Activated naive CD4-positive, alpha-beta T cell treated with anti-CD3 and anti-CD28 coated beads, Interleukin-2, amount 10 ng/mL, durations not matched to agents 7 days and 5 days (primary cell): Measurements from ENCODE around the gene CPLX1.
A peak's percentile ranks its signal among the peaks of the same experiment; 100 is the strongest.

Experiments
- CTCF ChIA-PET: fragments of 350-600 bp; sonication (Branson Sonifier 250); formaldehyde crosslinking; loops from one replicate; lab custom pipeline; 2021; ENCODE audit warnings: antibody characterized with exemption; lab: Charles Lee
- DNase-seq: peaks from one replicate; pipeline ENCODE4 v3.0.0-alpha.2; 2020
- H3K27ac Mint-ChIP-seq: one replicate; pipeline ENCODE4 v1.8.0; 2021; ENCODE audit warnings: mild to moderate bottlenecking, moderate library complexity, mixed read lengths
- H3K27me3 Mint-ChIP-seq: one replicate; pipeline ENCODE4 v1.8.0; 2021; ENCODE audit warnings: mild to moderate bottlenecking, mixed read lengths
- H3K36me3 Mint-ChIP-seq: one replicate; pipeline ENCODE4 v1.8.0; 2021; ENCODE audit warnings: mixed read lengths
- H3K4me1 Mint-ChIP-seq: one replicate; pipeline ENCODE4 v1.8.0; 2021; ENCODE audit warnings: mixed read lengths
- H3K4me3 Mint-ChIP-seq: one replicate; pipeline ENCODE4 v1.8.0; 2021; ENCODE audit warnings: mild to moderate bottlenecking, moderate library complexity, mixed read lengths
- H3K9me3 Mint-ChIP-seq: one replicate; pipeline ENCODE4 v1.8.0; 2021; ENCODE audit warnings: mixed read lengths

The CPLX1 gene

GRCh38 chr4:791252-791897 lies 34.6 kb downstream of the CPLX1 start:
- Mint-ChIP-seq H3K36me3 (peaks cover 3% of the 10 kb centered on the region), H3K4me1 (peaks cover 34% of the 10 kb centered on the region), H3K4me3 (no peak overlapping the region), H3K27ac (no peak overlapping the region), H3K27me3 (peaks cover 91% of the 10 kb centered on the region), H3K9me3 (no peaks in the 10 kb centered on the region)
- no peak for DNase-seq
- CTCF ChIA-PET = no interaction called here

DNA sequence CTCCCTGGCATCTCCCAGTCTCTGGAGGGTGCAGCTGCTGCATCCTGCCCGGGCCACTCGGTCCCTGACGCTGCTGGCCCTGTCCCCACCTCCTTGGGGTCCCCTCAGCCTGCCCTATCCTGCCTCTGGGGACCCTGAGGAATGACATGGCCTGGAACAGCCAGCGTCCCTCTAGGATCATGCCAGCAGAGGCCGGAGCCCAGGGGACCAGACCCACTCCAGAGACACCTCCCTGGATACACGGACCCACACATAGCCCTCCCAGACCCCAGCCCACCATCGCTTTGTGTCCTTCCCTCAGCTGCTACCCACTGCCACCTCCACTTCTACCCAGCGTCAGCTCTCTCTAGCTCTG lies 35.5 kb downstream of the CPLX1 start:
- CTCF ChIA-PET = interaction anchor here (1.0 kb wide), 1 partner anchor 14 kb away, joined by 3 read pairs; no protein-coding TSS in a partner anchor
- Mint-ChIP-seq H3K4me3 (no peak overlapping the region), H3K9me3 (no peaks in the 10 kb centered on the region), H3K27ac (no peak overlapping the region), H3K4me1 (peaks cover 36% of the 10 kb centered on the region), H3K27me3 (peaks cover 91% of the 10 kb centered on the region), H3K36me3 (peaks cover 3% of the 10 kb centered on the region)
- no peak for DNase-seq

GRCh38 chr4:789571-790465 lies 36.1 kb downstream of the CPLX1 start:
- Mint-ChIP-seq H3K4me1 (peaks cover 39% of the 10 kb centered on the region), H3K9me3 (no peaks in the 10 kb centered on the region), H3K36me3 (peaks cover 3% of the 10 kb centered on the region), H3K27ac (no peak overlapping the region), H3K4me3 (no peak overlapping the region), H3K27me3 (peaks cover 91% of the 10 kb centered on the region)
- no peak for DNase-seq
- CTCF ChIA-PET = interaction anchor here (1.0 kb wide), 1 partner anchor 13 kb away, joined by 3 read pairs; no protein-coding TSS in a partner anchor

GRCh38 chr4:788636-789297 lies 37.2 kb downstream of the CPLX1 start:
- no peak for DNase-seq
- Mint-ChIP-seq H3K27me3 (peaks cover 91% of the 10 kb centered on the region), H3K27ac (no peak overlapping the region), H3K9me3 (no peaks in the 10 kb centered on the region), H3K4me1 (peaks cover 32% of the 10 kb centered on the region), H3K36me3 (peaks cover 1% of the 10 kb centered on the region), H3K4me3 (no peak overlapping the region)
- CTCF ChIA-PET = no interaction called here

DNA sequence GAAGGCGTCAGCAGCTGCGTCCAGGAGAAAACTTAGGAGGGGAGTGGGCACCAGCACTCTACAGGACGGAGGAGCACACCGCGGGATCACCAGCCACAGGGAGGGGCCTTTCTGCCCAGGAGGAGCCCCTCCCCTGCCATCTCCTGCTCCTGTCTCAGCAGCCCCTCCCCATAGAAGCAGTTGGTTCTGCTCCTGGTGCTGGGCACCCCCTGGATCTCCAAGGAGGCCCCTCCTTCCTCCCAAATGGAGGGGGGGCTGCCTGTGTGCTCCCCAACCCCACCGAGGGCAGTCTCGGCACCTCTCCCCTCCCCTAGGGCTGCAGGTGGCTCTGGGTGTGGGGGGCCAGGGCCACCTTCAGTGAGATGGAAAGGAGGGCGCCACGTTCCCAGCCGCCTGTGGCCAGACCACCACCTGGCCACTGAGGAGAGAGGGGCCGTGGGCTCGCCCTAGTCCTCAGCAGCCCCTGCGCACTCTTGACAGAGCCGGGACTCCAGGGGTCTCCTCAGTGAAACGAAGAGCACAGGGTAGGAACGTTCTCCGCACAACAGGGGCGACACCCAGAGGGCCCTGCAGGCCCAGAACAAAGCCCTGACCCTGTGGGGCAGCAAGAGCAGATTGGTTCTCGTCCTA lies 37.8 kb downstream of the CPLX1 start:
- H3K27me3 Mint-ChIP-seq = peaks cover 91% of the 10 kb centered on the region
- H3K9me3 Mint-ChIP-seq = no peaks in the 10 kb centered on the region
- no peak overlapping the region for H3K27ac Mint-ChIP-seq
- no peak overlapping the region for H3K4me3 Mint-ChIP-seq
- peaks cover 1% of the 10 kb centered on the region for H3K36me3 Mint-ChIP-seq
- CTCF ChIA-PET = no interaction called here
- H3K4me1 Mint-ChIP-seq = peaks cover 32% of the 10 kb centered on the region
- no peak for DNase-seq

DNA sequence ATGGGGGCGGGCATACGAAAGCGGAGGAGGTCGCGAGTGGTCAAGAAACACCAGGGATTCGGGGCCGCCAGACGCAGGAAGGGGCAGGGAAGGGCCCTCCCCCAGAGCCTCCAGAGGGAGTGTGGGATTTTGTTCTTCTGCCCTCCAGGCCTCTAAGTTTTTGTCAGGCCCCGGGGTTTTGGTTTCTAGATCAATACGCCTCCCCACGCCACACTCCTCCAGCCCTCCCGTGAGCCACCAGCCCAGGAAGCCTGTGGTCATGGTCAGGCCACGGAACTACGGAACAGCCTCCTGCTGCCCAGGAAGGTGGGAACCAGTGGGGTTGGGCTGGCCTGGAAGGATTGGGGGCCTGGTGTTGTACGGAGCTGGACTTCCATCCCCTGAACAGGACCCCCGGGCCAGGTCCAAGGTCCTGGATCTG lies 38.4 kb downstream of the CPLX1 start:
- DNase-seq = no peak
- Mint-ChIP-seq H3K36me3 (peaks cover 1% of the 10 kb centered on the region), H3K27ac (no peak overlapping the region), H3K27me3 (peaks cover 88% of the 10 kb centered on the region), H3K9me3 (no peaks in the 10 kb centered on the region), H3K4me3 (no peak overlapping the region), H3K4me1 (peaks cover 32% of the 10 kb centered on the region)
- CTCF ChIA-PET = no interaction called here

GRCh38 chr4:786861-787300 lies 39.0 kb downstream of the CPLX1 start:
- peaks cover 1% of the 10 kb centered on the region for H3K36me3 Mint-ChIP-seq
- no peaks in the 10 kb centered on the region for H3K9me3 Mint-ChIP-seq
- H3K4me3 Mint-ChIP-seq = no peak overlapping the region
- H3K27ac Mint-ChIP-seq = no peak overlapping the region
- peaks cover 35% of the 10 kb centered on the region for H3K4me1 Mint-ChIP-seq
- CTCF ChIA-PET = no interaction called here
- DNase-seq = no peak
- peaks cover 87% of the 10 kb centered on the region for H3K27me3 Mint-ChIP-seq

GRCh38 chr4:786074-786741 lies 39.7 kb downstream of the CPLX1 start:
- no peaks in the 10 kb centered on the region for H3K9me3 Mint-ChIP-seq
- no peak overlapping the region for H3K4me3 Mint-ChIP-seq
- DNase-seq = no peak
- CTCF ChIA-PET = no interaction called here
- H3K27me3 Mint-ChIP-seq = peaks cover 86% of the 10 kb centered on the region
- H3K4me1 Mint-ChIP-seq = peaks cover 35% of the 10 kb centered on the region
- peaks cover 1% of the 10 kb centered on the region for H3K36me3 Mint-ChIP-seq
- H3K27ac Mint-ChIP-seq = no peak overlapping the region

- CTCF ChIA-PET = no interaction called here
- Mint-ChIP-seq H3K4me1 (peaks cover 39% of the 10 kb centered on the region), H3K9me3 (no peaks in the 10 kb centered on the region), H3K4me3 (no peak overlapping the region), H3K36me3 (peaks cover 4% of the 10 kb centered on the region), H3K27me3 (peaks cover 80% of the 10 kb centered on the region), H3K27ac (no peak overlapping the region)
- no peak for DNase-seq
Observed at GRCh38 chr4:785332-786073, 40.4 kb downstream of the CPLX1 start.

- no peak for DNase-seq
- H3K4me1 Mint-ChIP-seq = peaks cover 47% of the 10 kb centered on the region
- H3K4me3 Mint-ChIP-seq = no peak overlapping the region
- H3K9me3 Mint-ChIP-seq = no peaks in the 10 kb centered on the region
- H3K36me3 Mint-ChIP-seq = peaks cover 13% of the 10 kb centered on the region
- H3K27me3 Mint-ChIP-seq = peaks cover 73% of the 10 kb centered on the region
- CTCF ChIA-PET = interaction anchor here (0.9 kb wide), 1 partner anchor 202 kb away, joined by 3 read pairs; the partner anchor contains the start of gene IDUA
- no peak overlapping the region for H3K27ac Mint-ChIP-seq
Observed at GRCh38 chr4:784401-785331, 41.3 kb downstream of the CPLX1 start.

GRCh38 chr4:781493-782216 lies 44.3 kb downstream of the CPLX1 start:
- peaks cover 37% of the 10 kb centered on the region for H3K36me3 Mint-ChIP-seq
- peak overlapping the region; percentile 84 for H3K4me3 Mint-ChIP-seq
- H3K9me3 Mint-ChIP-seq = no peaks in the 10 kb centered on the region
- H3K27me3 Mint-ChIP-seq = peaks cover 43% of the 10 kb centered on the region
- H3K4me1 Mint-ChIP-seq = peaks cover 57% of the 10 kb centered on the region
- peak; percentile 99 for DNase-seq
- peak overlapping the region; percentile 92 for H3K27ac Mint-ChIP-seq
- CTCF ChIA-PET = interaction anchor here (1.0 kb wide), 1 partner anchor 29 kb away, joined by 3 read pairs; no protein-coding TSS in a partner anchor
